Measurements from ENCODE around the gene SRSF9. TPM values are rescaled to one million over a fixed set of nuclear protein-coding genes. Genes with fewer than 3 reads are reported as not detected.

SRSF9 gene
- total RNA-seq, 1 experiment from 2014 or later: 302 TPM

- H3K4me3 Mint-ChIP-seq: no peak overlapping the region
- no peak for DNase-seq
- Histone ChIP-seq H3K79me2 (ENCODE audit: insufficient read depth, low read length) (no peaks in the 10 kb centered on the region), H3K14ac (ENCODE audit: insufficient read depth, low read length) (no peak overlapping the region), H3K4me2 (ENCODE audit: insufficient read depth, insufficient read length, low read length) (no peak overlapping the region), H2BK20ac (ENCODE audit: low read depth, low read length, poor library complexity, severe bottlenecking) (no peak overlapping the region), H3K23me2 (ENCODE audit: insufficient read length, low read depth, low read length, poor library complexity, severe bottlenecking) (no peaks in the 10 kb centered on the region), H2BK12ac (ENCODE audit: insufficient read length, low read depth, low read length) (no peak overlapping the region), H4K20me1 (ENCODE audit: control insufficient read depth, insufficient read depth, insufficient read length) (no peaks in the 10 kb centered on the region), H3K23ac (ENCODE audit: insufficient read length, low read depth, low read length) (no peak overlapping the region), H2AFZ (ENCODE audit: low read length) (no peak overlapping the region), H4K91ac (ENCODE audit: insufficient read length, low read depth, low read length) (no peak overlapping the region), H2BK15ac (ENCODE audit: low read depth, low read length) (no peak overlapping the region), H3K9ac (ENCODE audit: extremely low read depth, insufficient read length, low read length) (no peak overlapping the region), H3T11ph (ENCODE audit: low read length) (no peak overlapping the region), H3K27ac (ENCODE audit: insufficient read length, low read depth, low read length) (no peak overlapping the region), H3K27me3 (ENCODE audit: insufficient read depth, low read length) (no peaks in the 10 kb centered on the region), H2BK120ac (ENCODE audit: low read depth, low read length, poor library complexity, severe bottlenecking) (no peak overlapping the region), H3K4me1 (ENCODE audit: insufficient read depth, low read length) (no peaks in the 10 kb centered on the region), H3K9me3 (ENCODE audit: control insufficient read depth, low read depth, low read length) (no peaks in the 10 kb centered on the region), H3K18ac (ENCODE audit: insufficient read length, low read depth, low read length) (no peak overlapping the region), H4K5ac (ENCODE audit: insufficient read length, low read depth, low read length) (no peak overlapping the region), H4K8ac (replicated peaks; ENCODE audit: insufficient read length, low read depth, low read length) (no peak overlapping the region), H2BK5ac (ENCODE audit: insufficient read length, low read length) (no peak overlapping the region), H3K56ac (ENCODE audit: insufficient read length, low read depth, low read length) (no peak overlapping the region), H2AK5ac (ENCODE audit: insufficient read length, low read length) (no peak overlapping the region), H3K79me1 (ENCODE audit: insufficient read depth, low read depth, low read length, poor library complexity, severe bottlenecking) (no peaks in the 10 kb centered on the region), H3K4ac (ENCODE audit: low read depth, low read length) (no peak overlapping the region)
- H3K9me3 Mint-ChIP-seq: no peaks in the 10 kb centered on the region; a peak in 1 of 5 replicates
- no peaks in the 10 kb centered on the region; a peak in 1 of 7 replicates for H3K36me3 Mint-ChIP-seq (ENCODE audit: insufficient read depth in 1 of 3, low read depth in 3 of 3)
- peak overlapping the region in 1 of 3 experiments; percentile 60; a peak in 1 of 7 replicates for H3K27ac Mint-ChIP-seq
- no peak for TF ChIP-seq CTCF (conservative IDR thresholded peaks at IDR 0.05)
- peaks cover 6% of the 10 kb centered on the region for H3K27me3 Mint-ChIP-seq (ENCODE audit: low read depth)
- H3K4me1 Mint-ChIP-seq: peaks cover 28 to 29% of the 10 kb centered on the region in 2 experiments
- WGBS (ENCODE audit: extremely low coverage, insufficient read length, low lambda C conversion rate): no CpG with 5 or more reads among the region's 4 CpGs
Measured at GRCh38 chr12:120417917-120418580, 51.5 kb downstream of the SRSF9 start.

Data from H9 (cell line).